HG02885 (cell line): Measurements from ENCODE around the gene UPF2.
"Not testable (repeated sequence)": the region's sequence is repeated elsewhere in the genome, so short reads cannot be mapped to it uniquely, and the experiment has no call there.

Experiments
- ATAC-seq: cut with Tn5 transposase; IDR thresholded peaks from one replicate; pipeline ENCODE4 v1.9.1; 2021; ENCODE audit warnings: mild to moderate bottlenecking; ENCODE audit not compliant: unreplicated experiment, poor library complexity

The UPF2 gene

GRCh38 chr10:11891776-11892486 lies 150.7 kb downstream of the UPF2 start:
- no peak for ATAC-seq

- ATAC-seq: not testable (repeated sequence)
These were observed 153.3 kb downstream of the UPF2 start for GRCh38 chr10:11889263-11889662.

DNA sequence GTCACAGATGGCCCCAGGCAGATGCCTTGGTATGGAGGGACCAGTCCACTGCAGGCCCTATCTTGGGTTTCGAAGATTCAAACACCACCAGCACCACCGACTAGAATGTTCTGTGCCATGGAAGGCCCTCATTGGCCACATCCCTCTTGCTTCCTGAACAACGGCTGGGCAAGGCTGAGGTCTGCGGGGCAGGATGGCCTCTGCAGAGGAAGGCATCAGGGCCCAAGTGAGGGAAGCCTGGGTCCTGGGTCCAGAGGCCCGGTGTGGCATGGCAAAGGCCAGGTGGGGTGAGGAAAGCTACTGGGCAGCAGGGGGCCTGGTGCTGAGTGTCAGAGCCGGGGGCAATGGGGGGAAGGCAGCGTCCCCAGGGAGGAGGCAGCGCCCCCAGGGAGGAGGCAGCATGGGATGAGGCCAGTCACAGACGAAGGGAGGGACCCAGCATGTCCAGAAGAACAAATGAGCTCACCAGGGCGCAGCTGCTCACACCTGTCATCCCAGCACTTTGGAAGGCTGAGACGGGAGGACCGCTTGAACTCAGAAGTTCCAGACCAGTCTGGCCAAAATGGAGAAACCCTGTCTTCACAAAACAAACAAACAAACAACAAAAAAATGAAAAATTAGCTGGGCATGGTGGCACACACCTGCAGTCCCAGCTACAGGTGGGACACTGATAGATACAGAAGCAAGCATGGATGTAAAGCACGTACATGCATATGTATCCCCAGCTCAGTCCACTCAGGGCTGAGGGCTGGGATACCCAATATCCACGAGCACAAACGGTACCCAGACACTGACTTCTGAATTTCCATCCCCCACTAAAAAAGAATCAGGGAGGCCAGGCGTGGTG lies 155.0 kb downstream of the UPF2 start:
- ATAC-seq: no peak

- no peak for ATAC-seq
These were observed 155.8 kb downstream of the UPF2 start for GRCh38 chr10:11886851-11887250.

DNA sequence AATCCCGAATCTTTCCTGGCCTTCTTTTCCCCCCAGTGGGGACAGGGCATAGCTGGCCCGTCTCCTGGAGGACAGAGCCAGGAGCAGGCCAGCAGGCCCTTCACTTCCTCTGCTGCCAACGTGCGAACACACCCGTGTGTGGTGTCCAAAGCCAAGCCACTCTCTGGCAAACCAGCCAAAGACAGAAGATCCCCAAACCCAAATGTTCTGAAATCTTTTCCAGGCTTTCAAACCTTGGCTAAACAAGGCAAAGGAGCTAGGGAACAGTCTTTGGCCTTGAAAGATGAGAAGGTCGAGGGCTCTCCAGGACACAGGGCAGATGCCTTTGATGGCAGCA lies 156.5 kb downstream of the UPF2 start:
- ATAC-seq: no peak

GRCh38 chr10:11885437-11886137 lies 157.0 kb downstream of the UPF2 start:
- no peak for ATAC-seq

GRCh38 chr10:11884706-11885423 lies 157.7 kb downstream of the UPF2 start:
- no peak for ATAC-seq

DNA sequence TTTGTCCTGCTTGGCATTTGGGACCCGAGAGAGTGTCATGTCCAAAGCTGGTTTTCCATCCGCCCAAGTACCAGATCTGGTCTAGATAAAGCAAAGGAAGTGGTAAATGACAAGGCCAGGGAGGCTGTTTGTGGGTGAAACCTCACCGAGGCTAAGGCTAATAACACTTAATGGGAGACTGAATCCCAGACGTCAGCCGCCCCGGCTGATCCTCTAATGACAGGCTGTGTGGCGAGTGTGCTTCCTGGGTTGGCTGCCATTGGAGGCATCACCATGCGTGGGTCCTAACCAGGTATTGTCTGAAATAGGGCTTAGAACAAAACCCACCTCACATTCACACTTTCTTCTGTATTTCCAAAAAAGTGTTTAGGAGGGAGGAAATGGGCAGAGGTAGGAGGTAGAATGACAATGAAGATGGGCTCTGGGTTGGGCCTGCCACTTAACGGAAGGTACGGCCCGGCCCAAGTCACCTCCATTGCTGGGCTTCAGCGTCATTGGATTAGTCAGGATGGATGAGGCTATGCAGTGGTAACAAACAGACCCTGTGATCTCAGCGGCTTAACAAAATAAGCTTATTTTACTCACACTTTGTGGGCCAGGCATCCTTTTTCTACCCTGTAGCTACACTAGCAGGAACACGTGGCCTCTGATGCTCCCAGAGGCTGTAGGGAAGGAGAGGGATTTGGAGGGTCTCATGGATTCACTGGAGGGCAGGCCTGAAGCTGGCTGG lies 159.8 kb downstream of the UPF2 start:
- ATAC-seq: no peak

- ATAC-seq: no peak
These were observed 160.9 kb downstream of the UPF2 start for GRCh38 chr10:11881477-11882417.

GRCh38 chr10:11881030-11881476 lies 161.6 kb downstream of the UPF2 start:
- no peak for ATAC-seq

- ATAC-seq: no peak
These were observed 162.2 kb downstream of the UPF2 start for GRCh38 chr10:11880151-11881029.

DNA sequence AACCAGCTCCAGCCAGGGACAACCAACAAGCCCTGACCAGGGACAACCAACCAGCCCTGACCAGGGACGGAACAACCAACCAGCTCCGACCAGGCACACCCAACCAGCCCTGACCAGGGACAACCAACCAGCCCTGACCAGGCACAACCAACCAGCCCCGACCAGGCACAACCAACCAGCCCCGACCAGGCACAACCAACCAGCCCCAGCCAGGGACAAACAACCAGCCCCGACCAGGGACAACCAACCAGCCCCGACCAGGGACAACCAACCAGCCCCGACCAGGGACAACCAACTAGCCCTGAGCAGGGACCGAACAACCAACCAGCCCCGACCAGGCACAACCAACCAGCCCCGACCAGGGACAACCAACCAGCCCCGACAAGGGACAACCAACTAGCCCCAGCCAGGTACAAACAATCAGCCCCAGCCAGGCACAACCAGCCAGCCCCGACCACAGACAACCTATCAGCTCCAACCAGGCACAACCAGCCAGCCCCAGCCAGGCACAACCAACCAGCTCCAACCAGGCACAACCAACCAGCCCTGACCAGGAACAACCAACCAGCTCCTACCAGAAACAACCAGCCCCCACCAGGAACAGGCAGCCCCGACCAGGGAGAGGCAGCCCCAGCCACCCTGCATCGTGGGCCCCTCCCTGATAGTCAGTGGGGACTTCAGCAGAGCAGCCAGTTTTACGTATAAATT lies 163.1 kb downstream of the UPF2 start:
- no peak for ATAC-seq

DNA sequence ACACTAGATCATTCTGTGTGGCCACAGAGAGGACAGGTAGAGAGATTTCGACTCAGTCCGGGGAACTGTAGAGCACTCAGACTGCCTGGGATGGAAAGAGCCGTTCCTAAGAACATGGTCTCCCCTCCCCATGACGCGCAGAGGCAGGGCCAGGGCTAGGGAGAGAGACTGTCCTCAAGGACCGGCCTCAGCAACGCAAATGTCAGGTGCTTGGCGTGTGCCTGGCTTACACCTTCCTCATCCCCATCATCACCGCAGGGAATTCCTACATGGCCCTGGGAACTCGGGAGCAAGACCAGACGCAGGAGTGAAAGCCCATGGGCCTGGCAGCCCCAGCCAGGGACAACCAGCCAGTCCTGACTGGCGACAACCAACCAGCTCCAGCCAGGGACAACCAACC lies 163.8 kb downstream of the UPF2 start:
- no peak for ATAC-seq

DNA sequence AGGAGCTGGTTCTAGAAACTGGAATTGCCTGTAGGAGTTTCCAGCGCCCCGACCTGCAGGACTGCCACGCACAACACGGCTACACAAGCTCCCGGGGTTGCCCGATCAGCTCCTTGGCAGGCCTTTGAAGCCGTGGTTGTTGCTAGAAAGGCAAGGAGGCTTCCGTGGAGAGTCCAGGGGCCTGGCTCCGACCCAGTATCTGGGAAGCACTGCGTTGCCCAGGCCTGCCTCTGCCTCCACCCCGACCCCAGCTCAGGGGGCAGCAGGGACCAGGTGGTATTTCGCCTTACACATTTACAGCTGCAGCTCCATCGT lies 165.1 kb downstream of the UPF2 start:
- no peak for ATAC-seq

DNA sequence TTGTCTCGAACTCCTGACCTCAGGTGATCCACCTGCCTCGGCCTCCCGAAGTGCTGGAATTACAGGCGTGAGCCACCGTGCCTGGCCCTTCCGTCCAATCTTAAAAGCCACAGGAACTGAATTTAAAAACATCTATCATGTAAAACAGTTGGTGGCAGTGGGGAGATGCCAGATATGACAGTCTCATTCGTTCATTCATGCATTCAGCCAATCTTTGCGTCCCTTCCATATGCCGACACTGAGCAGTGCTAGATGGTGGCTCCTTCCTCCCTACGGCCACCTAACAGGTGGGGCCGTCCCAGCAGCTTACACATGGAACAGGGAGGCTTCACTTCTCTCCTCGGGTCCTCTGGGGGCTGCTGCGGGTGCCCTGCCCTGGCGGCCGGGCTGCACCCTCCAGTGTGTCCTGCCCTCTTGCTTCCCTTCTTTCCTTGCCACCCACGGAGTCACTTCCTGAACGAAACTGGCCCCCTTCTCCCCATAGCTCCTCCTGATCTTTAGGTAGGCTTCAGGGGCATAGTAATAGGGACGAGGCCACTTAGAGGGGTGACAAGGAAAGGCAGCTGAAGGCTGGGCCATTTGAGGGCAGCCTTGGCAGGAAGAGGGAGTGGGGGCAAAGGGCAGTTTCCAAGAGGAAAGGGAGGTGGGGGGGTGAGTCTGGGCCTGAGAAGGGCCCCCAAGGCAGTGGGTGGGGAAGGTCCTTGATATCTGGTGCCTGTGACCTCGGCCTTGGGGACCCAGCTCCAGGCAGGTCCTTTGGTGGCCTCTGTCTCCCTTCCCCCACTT lies 165.6 kb downstream of the UPF2 start:
- no peak for ATAC-seq

GRCh38 chr10:11876324-11876723 lies 166.3 kb downstream of the UPF2 start:
- no peak for ATAC-seq
